ENCODE data around the gene VWDE. TPM values are rescaled to one million over a fixed set of nuclear protein-coding genes. Genes with fewer than 3 reads are reported as not detected.

Gene VWDE
- total RNA-seq, 1 donor from 2014 or later: 23.8 TPM

DNA sequence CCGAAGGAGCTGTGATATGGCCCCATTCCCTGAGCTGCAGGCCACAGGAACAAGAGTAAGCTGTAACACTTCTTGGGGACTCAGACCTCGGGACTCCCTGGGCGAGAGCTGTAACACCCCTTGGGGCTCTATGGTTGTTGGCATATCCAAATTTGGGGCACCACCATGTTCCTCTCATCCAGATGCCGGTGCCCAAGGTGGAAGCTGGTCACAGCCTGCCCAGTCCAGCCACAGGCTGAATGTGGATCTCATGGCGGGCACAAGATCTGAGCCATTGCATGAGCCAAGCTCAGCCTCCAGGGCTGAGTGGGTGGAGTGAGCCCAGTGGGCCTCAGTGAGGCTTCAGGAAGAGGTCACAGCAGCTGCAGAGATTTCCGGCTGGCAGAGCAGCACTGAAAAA, 113.7 kb downstream of the VWDE start:
- no peaks in the 10 kb centered on the region for H3K27me3 Mint-ChIP-seq (ENCODE audit: low read depth)
- H3K36me3 Mint-ChIP-seq: peaks cover 7% of the 10 kb centered on the region
- peaks cover 28% of the 10 kb centered on the region for H3K4me1 Mint-ChIP-seq
- no peak overlapping the region for H3K4me3 Mint-ChIP-seq
- TF ChIP-seq, protein P1, sequence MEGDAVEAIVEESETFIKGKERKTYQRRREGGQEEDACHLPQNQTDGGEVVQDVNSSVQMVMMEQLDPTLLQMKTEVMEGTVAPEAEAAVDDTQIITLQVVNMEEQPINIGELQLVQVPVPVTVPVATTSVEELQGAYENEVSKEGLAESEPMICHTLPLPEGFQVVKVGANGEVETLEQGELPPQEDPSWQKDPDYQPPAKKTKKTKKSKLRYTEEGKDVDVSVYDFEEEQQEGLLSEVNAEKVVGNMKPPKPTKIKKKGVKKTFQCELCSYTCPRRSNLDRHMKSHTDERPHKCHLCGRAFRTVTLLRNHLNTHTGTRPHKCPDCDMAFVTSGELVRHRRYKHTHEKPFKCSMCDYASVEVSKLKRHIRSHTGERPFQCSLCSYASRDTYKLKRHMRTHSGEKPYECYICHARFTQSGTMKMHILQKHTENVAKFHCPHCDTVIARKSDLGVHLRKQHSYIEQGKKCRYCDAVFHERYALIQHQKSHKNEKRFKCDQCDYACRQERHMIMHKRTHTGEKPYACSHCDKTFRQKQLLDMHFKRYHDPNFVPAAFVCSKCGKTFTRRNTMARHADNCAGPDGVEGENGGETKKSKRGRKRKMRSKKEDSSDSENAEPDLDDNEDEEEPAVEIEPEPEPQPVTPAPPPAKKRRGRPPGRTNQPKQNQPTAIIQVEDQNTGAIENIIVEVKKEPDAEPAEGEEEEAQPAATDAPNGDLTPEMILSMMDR (IDR thresholded peaks at IDR 0.05; ENCODE audit: unreplicated experiment): no peak
- peaks cover 13% of the 10 kb centered on the region for H3K9me3 Mint-ChIP-seq
- no peak for DNase-seq (ENCODE audit: low spot score in 2 of 2, unreplicated experiment in 2 of 2)
- H3K27ac Mint-ChIP-seq: no peak overlapping the region

DNA sequence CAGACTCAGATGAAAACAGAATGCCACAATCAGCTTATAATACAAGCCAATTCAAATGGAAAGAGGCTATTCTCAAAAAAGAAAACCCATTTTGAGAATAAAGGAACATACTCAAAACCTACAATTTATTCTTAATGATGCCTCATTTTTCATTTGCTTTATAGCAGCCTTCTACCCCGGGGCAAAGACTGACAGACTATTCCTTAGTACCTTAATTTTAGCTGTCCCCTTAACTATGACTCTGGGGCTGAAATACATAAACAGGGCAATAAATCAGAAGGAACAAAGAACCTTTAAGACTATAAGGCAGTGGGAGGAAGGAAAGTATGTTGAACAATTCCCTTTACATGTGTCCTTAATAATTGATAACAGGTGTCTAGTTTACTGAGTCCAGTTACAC, 115.8 kb downstream of the VWDE start:
- no peak for DNase-seq (ENCODE audit: low spot score in 2 of 2, unreplicated experiment in 2 of 2)
- Mint-ChIP-seq H3K4me3 (no peak overlapping the region), H3K4me1 (peaks cover 25% of the 10 kb centered on the region), H3K36me3 (peaks cover 7% of the 10 kb centered on the region), H3K9me3 (peaks cover 19% of the 10 kb centered on the region), H3K27ac (peak overlapping the region; percentile 86), H3K27me3 (ENCODE audit: low read depth) (no peaks in the 10 kb centered on the region)
- TF ChIP-seq, protein P1 (IDR thresholded peaks at IDR 0.05; ENCODE audit: unreplicated experiment): no peak

DNA sequence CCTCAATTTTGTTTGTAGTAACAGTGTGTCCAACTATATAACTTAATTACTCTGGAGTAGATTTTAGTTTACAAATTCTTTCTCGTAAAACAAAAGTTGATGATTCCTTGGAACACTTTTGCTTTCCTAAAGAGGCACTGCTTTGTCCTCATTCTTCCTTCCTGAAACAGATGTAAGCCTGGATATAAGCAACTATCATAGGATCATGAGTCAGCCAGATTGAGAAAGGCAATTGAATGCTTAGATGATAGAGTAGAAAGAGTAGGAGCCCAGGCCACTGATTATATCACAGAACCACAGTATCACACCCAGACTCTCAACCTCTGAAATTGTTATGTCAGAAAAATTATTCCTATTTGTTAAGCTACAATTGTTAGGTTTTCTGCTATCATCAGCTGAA, 122.6 kb downstream of the VWDE start:
- peaks cover 12% of the 10 kb centered on the region for H3K36me3 Mint-ChIP-seq
- TF ChIP-seq, protein P1 (IDR thresholded peaks at IDR 0.05; ENCODE audit: unreplicated experiment): no peak
- no peak for DNase-seq (ENCODE audit: low spot score in 2 of 2, unreplicated experiment in 2 of 2)
- H3K27me3 Mint-ChIP-seq (ENCODE audit: low read depth): no peaks in the 10 kb centered on the region
- H3K9me3 Mint-ChIP-seq: peaks cover 41% of the 10 kb centered on the region
- no peak overlapping the region for H3K27ac Mint-ChIP-seq
- no peak overlapping the region for H3K4me3 Mint-ChIP-seq
- no peaks in the 10 kb centered on the region for H3K4me1 Mint-ChIP-seq

Other genes starting within 250 kb of the VWDE start
- 73.9 to 84.7 TPM (median 81.3 TPM) in 3 replicates for gene TMEM106B, start 192.6 kb downstream of the VWDE start, total RNA-seq
- 2.5 to 3.9 TPM (median 3.3 TPM) in 3 replicates for gene SCIN, start 166.9 kb upstream of the VWDE start, total RNA-seq